Measurements from ENCODE around the gene PRDM5. TPM values are rescaled to one million over a fixed set of nuclear protein-coding genes. Genes with fewer than 3 reads are reported as not detected.

Gene PRDM5
- total and polyA plus RNA-seq, 2 donors (not counting 3 experiments of a cell fraction or from before 2014, with no cell fraction given) = 2.2 to 8.1 TPM

DNA sequence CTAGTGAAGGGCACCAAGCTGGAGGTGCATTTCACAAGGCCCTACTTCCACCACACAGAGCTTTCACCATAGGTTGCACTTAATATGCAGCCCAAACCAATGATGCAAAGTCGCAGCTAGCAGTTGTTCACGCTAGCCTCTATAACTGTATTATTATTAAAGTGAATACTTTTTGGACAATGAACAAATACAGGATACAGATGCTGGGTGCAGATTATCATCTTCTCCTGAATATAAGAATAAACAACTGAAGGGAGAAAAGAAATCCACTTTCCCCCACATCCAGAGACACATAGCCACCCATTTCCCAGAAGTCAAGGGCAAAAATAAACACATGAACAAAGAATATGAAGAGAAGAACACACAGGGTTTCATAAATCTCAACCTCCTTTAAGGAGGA lies 107.2 kb downstream of the PRDM5 start:
- ChIA-PET CTCF (interaction anchor here (1.1 to 1.9 kb wide), 2 partner anchors 11 to 17 kb away, joined by 4 to 6 read pairs; no protein-coding TSS in a partner anchor), POLR2A (no interaction called here)
- no peak overlapping the region for H3K4me2 ChIP-seq (ENCODE audit: insufficient read depth, low read length)
- H3K27ac ChIP-seq (ENCODE audit: insufficient read depth, low read depth, low read length) = no peak overlapping the region
- DNase-seq (ENCODE audit: low read depth, low spot score) = peak; percentile 83
- dilution Hi-C loops (cut with MboI; ENCODE audit: extremely low pct_ligation_motif_present, low sequenced_read_pairs) (no loop called here), intact Hi-C loops (cut with micrococcal nuclease) (no loop called here)
- H4K20me1 ChIP-seq (replicated peaks; ENCODE audit: control insufficient read depth, extremely low read depth, insufficient read depth, low read length) = no peaks in the 10 kb centered on the region
- no peaks in the 10 kb centered on the region for H3K9me1 ChIP-seq (replicated peaks; ENCODE audit: control insufficient read depth, extremely low read depth, insufficient read depth, low read length)
- no TSS peak for BruUV-seq (replicated peaks)
- H3K79me2 ChIP-seq (ENCODE audit: control insufficient read depth, insufficient read depth, low read length) = no peaks in the 10 kb centered on the region
- H3K4me1 ChIP-seq (ENCODE audit: control insufficient read depth, extremely low read depth, insufficient read depth, low read length) = no peaks in the 10 kb centered on the region
- H2AFZ ChIP-seq (ENCODE audit: low read depth, low read length) = no peak overlapping the region
- H3K4me3 ChIP-seq (replicated peaks in 1 of 3; ENCODE audit: insufficient read depth in 1 of 3, low read depth in 1 of 3, low read length in 3 of 3) = no peak overlapping the region
- TF ChIP-seq CTCF (IDR thresholded peaks at IDR 0.05; ENCODE audit: extremely low read depth in 1 of 2, insufficient read depth in 1 of 2, low read depth in 1 of 2, low read length in 2 of 2) (no peak), MAX (IDR thresholded peaks at IDR 0.05; ENCODE audit: insufficient read depth, insufficient read length) (no peak), MYC (IDR thresholded peaks at IDR 0.05; ENCODE audit: low read depth, low read length) (no peak), POLR2A (IDR thresholded peaks at IDR 0.05; ENCODE audit: low read depth, low read length) (no peak), POLR2AphosphoS5 (IDR thresholded peaks at IDR 0.05; ENCODE audit: insufficient read depth, low read depth, low read length) (no peak), JUN (IDR thresholded peaks at IDR 0.05; ENCODE audit: borderline replicate concordance, insufficient read depth, insufficient read length, low read depth) (no peak), GATA2 (IDR thresholded peaks at IDR 0.05; ENCODE audit: insufficient read depth, insufficient read length, low read depth, low read length) (no peak), FOS (IDR thresholded peaks at IDR 0.05; ENCODE audit: borderline replicate concordance, insufficient read depth, low read length) (no peak), EZH2 (IDR thresholded peaks at IDR 0.05; ENCODE audit: borderline replicate concordance, low read depth, low read length, severe bottlenecking) (no peak)
- H3K9ac ChIP-seq (replicated peaks; ENCODE audit: extremely low read depth, insufficient read depth, low read length) = no peak overlapping the region
- H3K27me3 ChIP-seq (ENCODE audit: control insufficient read depth in 2 of 2, insufficient read depth in 2 of 2, low read length in 2 of 2) = no peaks in the 10 kb centered on the region
- H3K36me3 ChIP-seq (ENCODE audit: control insufficient read depth in 2 of 2, extremely low read depth in 1 of 2, insufficient read depth in 2 of 2, low read length in 2 of 2) = no peaks in the 10 kb centered on the region
- no peak for FAIRE-seq
- no peaks in the 10 kb centered on the region for H3K9me3 ChIP-seq (replicated peaks; ENCODE audit: control insufficient read depth, insufficient read depth, low read length)

Measured in endothelial cell of umbilical vein (primary cell).